Right lobe of liver (tissue), 6 donors: ENCODE measurements around the gene PEPD. TPM values are rescaled to one million over a fixed set of nuclear protein-coding genes. Genes with fewer than 3 reads are reported as not detected.

Experiments used
- ATAC-seq, 4 donors: fragments of 200-7000 bp; cut with Tn5 transposase; one replicate each; pipeline ENCODE4 v1.9.1; 2020; ENCODE audit warnings: mild to moderate bottlenecking in 4 of 4, moderate library complexity in 4 of 4
- DNase-seq, 3 donors: peaks; one replicate each; pipeline ENCODE4 v3.0.0-alpha.2; 2020
- H3K27ac ChIP-seq, 3 donors: fragments of 200-600 bp; one replicate each; pipeline ENCODE4 v1.8.0; 2022
- H3K27me3 ChIP-seq, 2 donors: fragments of 200-600 bp; one replicate each; pipeline ENCODE4 v1.8.0; 2022
- H3K36me3 ChIP-seq, 4 donors: fragments of 200-600 bp; sonication (generic) in 1 of 4; one replicate each; pipeline versions ENCODE4 v1.5.1 to v1.8.0; 2017 to 2022; ENCODE audit warnings: control low read depth in 1 of 4
- H3K4me1 ChIP-seq, 4 donors: fragments of 200-600 bp; sonication (generic) in 1 of 4; one replicate each; pipeline versions ENCODE4 v1.5.1 to v1.8.0; 2017 to 2022; ENCODE audit warnings: control low read depth in 1 of 4
- H3K4me3 ChIP-seq, 3 donors: fragments of 200-600 bp; one replicate each; pipeline ENCODE4 v1.8.0; 2022
- H3K9me3 ChIP-seq, 4 donors: fragments of 200-600 bp; sonication (generic) in 1 of 4; one replicate each; pipeline versions ENCODE4 v1.5.1 to v1.8.0; 2017 to 2022; ENCODE audit warnings: control low read depth in 1 of 4
- CTCF ChIP-seq, 4 donors: fragments of 200-600 bp in 3 of 4; fragments of 450-650 bp in 1 of 4; IDR thresholded peaks; one replicate each; pipeline versions ENCODE4 v1.5.1 to v1.8.0; 2016 to 2022; ENCODE audit warnings: antibody characterized with exemption in 4 of 4, mild to moderate bottlenecking in 2 of 4
- POLR2A ChIP-seq: fragments of 450-650 bp; IDR thresholded peaks from one replicate; pipeline ENCODE4 v1.6.1; 2017; ENCODE audit warnings: antibody characterized with exemption, mild to moderate bottlenecking
- WGBS: methylation state at CpG from one replicate; pipeline ENCODE4 v1.1.6; 2018; ENCODE audit warnings: low coverage, low lambda C conversion rate; ENCODE audit not compliant: insufficient coverage; ENCODE audit errors: missing lambda C conversion rate; 5-methylcytosine and 5-hydroxymethylcytosine counted together
- intact Hi-C, 2 donors: fragments of 100-400 bp; cut with DNase I; formaldehyde crosslinking; loops; one replicate each; pipeline versions ENCODE4 v1.11.2 to v1.14.1; 2022
- total RNA-seq, 6 experiments: library from RNA; depleted of rRNA in 2 of 6; stranded (reverse); fragments of >200 nt in 2 of 6; fragmentation: NEBNext Ultra II Directional in 3 of 6; extraction: Animal tissue kit (Norgen Biotek cat#: 25700) in 3 of 6; gene quantifications; one replicate each; pipeline versions ENCODE4 v1.1.0 to v1.2.4, GENCODE V29; 2016 to 2023
- donor health status: DM: no; HTN: yes; CAD: no.
- donor health status: DM: no; HTN: no; CAD: no.
- donor health status: DM: no; HTN: no; CAD: no.
- donor health status: DM: no; HTN: yes; CAD: no.
- donor health status: DM: no; HTN: yes; CAD: no.

The PEPD gene
- total RNA-seq, 6 experiments from 2014 or later: 121 to 261 (median 167) TPM

GRCh38 chr19:33393286-33394005 is 128.1 kb downstream of the PEPD start:
- WGBS: 50% methylated on average over 1 of the region's 21 CpGs
- intact Hi-C loops: no loop called here
- no peaks in the 10 kb centered on the region for H3K27me3 ChIP-seq
- peak in 3 of 4 donors; percentile 1 to 2 (median 1) for ATAC-seq
- TF ChIP-seq POLR2A (peak; percentile 24), CTCF (IDR thresholded peaks at IDR 0.05) (no peak)
- H3K4me3 ChIP-seq: no peak overlapping the region
- DNase-seq: peak in 2 of 3 donors; percentile 45 to 66
- H3K4me1 ChIP-seq: peaks cover 0 to 99% (median 50%) of the 10 kb centered on the region in 4 donors
- no peaks in the 10 kb centered on the region for H3K9me3 ChIP-seq
- no peaks in the 10 kb centered on the region for H3K36me3 ChIP-seq
- H3K27ac ChIP-seq: peak overlapping the region; percentile 51 to 81 (median 66)

DNA sequence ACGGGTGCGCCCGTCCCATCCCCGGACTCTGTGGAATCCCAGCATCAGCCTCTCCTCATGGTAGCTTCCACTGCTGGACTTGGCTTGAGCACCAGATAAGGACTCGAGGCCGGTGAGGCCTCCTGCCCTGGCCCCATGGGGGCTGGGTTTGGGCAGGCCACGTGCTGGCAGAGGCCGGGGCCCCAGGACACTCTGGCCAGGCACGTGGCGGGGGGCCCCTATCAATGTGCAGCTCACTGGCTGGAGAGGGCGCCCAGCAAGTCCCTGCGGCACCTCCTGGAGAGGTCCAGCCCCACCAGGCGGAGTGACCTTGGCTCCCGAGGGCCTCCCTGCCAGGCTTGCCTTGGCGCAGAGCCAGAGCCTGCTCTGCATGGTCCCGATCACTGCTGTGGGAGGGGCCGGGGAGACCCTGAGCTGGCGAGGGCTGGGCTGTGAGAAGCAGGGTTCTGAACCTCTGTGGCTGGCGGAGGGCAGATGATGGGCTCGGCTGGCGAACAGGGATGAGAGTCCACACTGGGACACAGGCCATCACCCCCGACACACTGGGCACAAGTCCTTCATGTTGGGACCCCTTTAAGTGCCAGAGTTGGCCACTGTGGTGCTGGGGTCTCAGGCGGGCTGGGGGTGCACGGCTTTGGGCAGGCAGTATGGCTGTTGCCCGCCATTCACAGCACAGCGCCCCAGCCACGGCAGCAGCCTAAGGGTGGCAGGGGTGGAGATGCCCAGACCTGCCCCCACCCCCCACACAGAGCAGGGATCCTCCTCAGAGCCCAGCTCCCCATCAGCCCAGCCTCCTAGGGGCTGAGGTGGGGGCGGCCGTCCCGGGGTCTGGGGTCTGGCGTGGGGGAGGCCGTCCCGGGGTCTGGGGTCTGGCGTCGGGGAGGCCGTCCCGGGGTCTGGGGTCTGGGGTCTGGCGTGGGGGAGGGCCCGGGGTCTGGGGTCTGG is 129.0 kb downstream of the PEPD start:
- Histone ChIP-seq H3K4me3 (no peak overlapping the region), H3K27me3 (no peaks in the 10 kb centered on the region), H3K9me3 (no peaks in the 10 kb centered on the region), H3K27ac (peak overlapping the region in 2 of 3 donors; percentile 70 to 81), H3K36me3 (no peaks in the 10 kb centered on the region), H3K4me1 (peaks cover 0 to 98% (median 50%) of the 10 kb centered on the region in 4 donors)
- DNase-seq (peak; percentile 78 to 93 (median 91)), ATAC-seq (peak; percentile 24 to 53 (median 46))
- 30% methylated on average over 4 of the region's 39 CpGs for WGBS
- intact Hi-C loops: no loop called here
- TF ChIP-seq POLR2A (peak; percentile 32), CTCF (IDR thresholded peaks at IDR 0.05) (peak in 1 of 4 donors; percentile 9)

DNA sequence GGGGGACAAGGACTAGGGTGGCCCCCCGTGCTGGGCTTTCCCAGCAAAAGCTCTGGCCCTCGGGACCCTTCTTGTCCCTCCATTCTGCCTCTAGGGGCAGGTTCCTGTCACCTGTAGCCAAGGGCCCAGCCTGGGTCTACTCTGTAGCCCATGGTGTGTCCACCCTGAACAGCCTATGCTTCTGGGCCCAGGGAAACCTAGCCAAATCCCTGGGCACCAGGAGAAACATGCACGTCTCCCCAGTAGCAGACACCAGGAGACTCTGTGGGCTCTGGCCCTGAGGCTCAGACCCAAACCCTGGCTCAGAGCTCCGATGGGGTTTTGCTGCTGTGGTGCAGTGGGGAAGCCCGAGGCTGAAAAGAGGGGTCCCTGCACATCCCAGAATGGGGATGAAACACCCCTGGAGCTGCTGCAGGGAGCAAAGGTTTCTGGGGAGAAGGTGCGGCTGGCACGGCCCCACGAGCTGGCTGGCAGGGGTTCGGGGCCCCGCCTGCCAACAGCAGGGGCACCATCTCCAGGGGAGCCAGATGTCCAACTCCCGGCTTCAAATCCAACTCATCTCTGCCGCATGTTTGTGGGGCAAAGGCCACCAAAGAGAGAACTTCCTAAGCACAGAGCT is 129.9 kb downstream of the PEPD start:
- intact Hi-C loops: no loop called here
- Histone ChIP-seq H3K27me3 (no peaks in the 10 kb centered on the region), H3K9me3 (no peaks in the 10 kb centered on the region), H3K27ac (peak overlapping the region in 2 of 3 donors; percentile 70 to 81), H3K4me1 (peaks cover 0 to 90% (median 47%) of the 10 kb centered on the region in 4 donors), H3K4me3 (no peak overlapping the region), H3K36me3 (peaks cover 0 to 8% (median 0%) of the 10 kb centered on the region in 4 donors)
- DNase-seq (peak; percentile 20 to 82 (median 64)), ATAC-seq (peak in 3 of 4 donors; percentile 6 to 22 (median 11))
- 33% methylated on average over 1 of the region's 12 CpGs for WGBS
- TF ChIP-seq CTCF (IDR thresholded peaks at IDR 0.05): no peak

DNA sequence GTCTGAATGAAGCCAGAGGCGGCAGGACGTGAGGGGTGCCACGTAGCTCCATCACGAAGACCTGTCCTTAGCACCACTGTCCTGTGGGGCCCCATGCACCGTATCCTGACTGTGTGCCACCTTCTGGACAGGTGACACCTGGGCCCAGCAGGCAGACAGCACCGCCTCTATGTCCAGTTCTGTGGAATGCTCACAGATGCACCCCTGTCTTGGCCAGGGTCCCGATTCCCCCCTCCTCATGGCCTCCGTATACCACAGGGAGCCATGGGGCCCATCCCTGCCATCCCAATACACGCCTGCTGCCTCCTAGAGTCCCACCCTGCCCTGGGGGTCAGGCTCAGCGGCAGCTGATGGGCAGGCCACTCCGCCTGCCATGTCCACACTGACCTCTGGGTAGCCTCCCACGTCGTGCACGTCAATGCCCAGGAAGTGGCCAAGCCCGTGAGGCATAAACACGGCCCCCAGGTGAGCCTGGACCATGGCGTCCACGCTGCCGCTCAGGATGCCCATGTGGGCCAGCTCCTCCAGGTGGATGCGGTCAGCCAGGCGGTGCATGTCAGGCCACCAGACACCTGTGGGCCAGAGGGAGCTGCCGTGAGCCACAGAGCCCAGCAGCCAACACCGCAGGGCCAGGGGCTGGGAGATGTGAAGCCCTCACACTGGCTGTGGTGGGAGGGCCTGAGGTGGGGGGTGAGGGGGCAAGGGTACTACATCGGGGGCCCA is 130.5 kb downstream of the PEPD start:
- intact Hi-C loops: no loop called here
- H3K4me1 ChIP-seq: peaks cover 0 to 91% (median 47%) of the 10 kb centered on the region in 4 donors

More for the DNA sequence above, 130.5 kb downstream of the PEPD start:
- no peaks in the 10 kb centered on the region for H3K9me3 ChIP-seq
- H3K36me3 ChIP-seq: peaks cover 0 to 8% (median 0%) of the 10 kb centered on the region in 4 donors
- no peak for ATAC-seq
- WGBS: 28% methylated on average over 5 of the region's 24 CpGs
- TF ChIP-seq CTCF (IDR thresholded peaks at IDR 0.05) (no peak), POLR2A (no peak)
- H3K27ac ChIP-seq: peak overlapping the region in 2 of 3 donors; percentile 70 to 81
- no peak overlapping the region for H3K4me3 ChIP-seq
- peak; percentile 26 to 62 (median 61) for DNase-seq
- H3K27me3 ChIP-seq: no peaks in the 10 kb centered on the region
